Neuron (in vitro differentiated cells): ENCODE data around the gene RBM10.

Experiments used
- H2AFZ ChIP-seq: one replicate; pipeline ENCODE4 v1.6.1; 2013; ENCODE audit warnings: low read depth, mild to moderate bottlenecking, inconsistent platforms, low read length, moderate library complexity
- H3K27me3 ChIP-seq: one replicate; pipeline ENCODE4 v1.6.1; 2013; ENCODE audit warnings: low read length; ENCODE audit not compliant: insufficient read depth
- H3K36me3 ChIP-seq: one replicate; pipeline ENCODE4 v1.6.1; 2013; ENCODE audit warnings: low read length; ENCODE audit not compliant: insufficient read depth
- H3K4me1 ChIP-seq: one replicate; pipeline ENCODE4 v1.6.1; 2013; ENCODE audit warnings: low read length; ENCODE audit not compliant: insufficient read depth
- H3K4me3 ChIP-seq: 2 replicates; pipeline ENCODE4 v1.5.1; 2013; ENCODE audit warnings: mild to moderate bottlenecking, low read length, moderate library complexity
- H3K9me3 ChIP-seq: one replicate; pipeline ENCODE4 v1.6.1; 2013; ENCODE audit warnings: low read length

The RBM10 gene

DNA sequence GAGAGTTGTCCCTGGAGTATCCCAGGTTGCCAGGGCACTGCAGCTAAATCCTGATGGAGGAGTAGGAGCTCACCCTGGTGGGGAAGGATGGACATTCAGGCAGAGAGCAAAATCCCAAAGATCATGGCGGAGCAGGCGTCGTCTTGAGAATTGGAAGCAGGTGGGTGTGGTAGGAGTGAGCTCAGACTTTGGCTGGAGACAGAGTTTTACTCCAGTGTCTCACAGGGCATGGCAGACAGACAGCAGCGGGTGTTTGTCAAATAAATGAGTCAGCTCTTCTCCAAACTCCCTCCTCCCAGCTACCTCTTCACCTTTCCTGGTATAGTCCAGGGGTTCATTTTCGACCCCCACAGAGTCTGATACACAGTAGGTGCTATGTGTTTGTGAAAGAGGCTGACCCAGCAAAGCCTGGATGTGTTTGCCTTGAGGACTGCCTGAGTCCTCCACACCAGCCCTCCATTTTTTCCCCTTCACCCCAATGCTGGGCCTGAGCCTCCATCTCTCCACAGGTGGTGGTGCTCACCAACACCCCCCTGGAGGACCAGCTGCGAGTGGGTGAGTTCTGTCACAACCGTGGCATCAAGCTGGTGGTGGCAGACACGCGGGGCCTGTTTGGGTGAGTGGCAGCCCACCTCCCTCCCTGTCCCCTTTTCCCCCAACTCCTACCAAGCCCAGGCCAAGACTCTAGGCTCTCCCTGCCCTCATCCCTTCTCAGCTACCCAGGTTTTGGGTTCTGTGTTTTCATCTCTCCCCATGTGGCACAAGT, 55.5 kb downstream of the RBM10 start:
- no peak overlapping the region for H3K4me3 ChIP-seq
- peaks cover 95% of the 10 kb centered on the region for H3K36me3 ChIP-seq
- no peaks in the 10 kb centered on the region for H3K27me3 ChIP-seq
- H3K9me3 ChIP-seq: no peaks in the 10 kb centered on the region
- no peak overlapping the region for H2AFZ ChIP-seq
- peaks cover 20% of the 10 kb centered on the region for H3K4me1 ChIP-seq

GRCh38 chrX:47201345-47201944, 56.4 kb downstream of the RBM10 start:
- H3K4me1 ChIP-seq: peaks cover 11% of the 10 kb centered on the region
- no peak overlapping the region for H2AFZ ChIP-seq
- H3K9me3 ChIP-seq: no peaks in the 10 kb centered on the region
- H3K27me3 ChIP-seq: no peaks in the 10 kb centered on the region
- H3K4me3 ChIP-seq: no peak overlapping the region
- peaks cover 95% of the 10 kb centered on the region for H3K36me3 ChIP-seq

- no peaks in the 10 kb centered on the region for H3K9me3 ChIP-seq
- H3K4me3 ChIP-seq: no peak overlapping the region
- H3K27me3 ChIP-seq: no peaks in the 10 kb centered on the region
- H3K36me3 ChIP-seq: peaks cover 95% of the 10 kb centered on the region
- H3K4me1 ChIP-seq: peaks cover 4% of the 10 kb centered on the region
- H2AFZ ChIP-seq: no peak overlapping the region
Measured at GRCh38 chrX:47202316-47202715, 57.3 kb downstream of the RBM10 start.

GRCh38 chrX:47202877-47203276, 57.9 kb downstream of the RBM10 start:
- no peaks in the 10 kb centered on the region for H3K27me3 ChIP-seq
- H3K9me3 ChIP-seq: no peaks in the 10 kb centered on the region
- no peak overlapping the region for H2AFZ ChIP-seq
- H3K4me3 ChIP-seq: no peak overlapping the region
- H3K36me3 ChIP-seq: peaks cover 95% of the 10 kb centered on the region
- H3K4me1 ChIP-seq: no peaks in the 10 kb centered on the region

DNA sequence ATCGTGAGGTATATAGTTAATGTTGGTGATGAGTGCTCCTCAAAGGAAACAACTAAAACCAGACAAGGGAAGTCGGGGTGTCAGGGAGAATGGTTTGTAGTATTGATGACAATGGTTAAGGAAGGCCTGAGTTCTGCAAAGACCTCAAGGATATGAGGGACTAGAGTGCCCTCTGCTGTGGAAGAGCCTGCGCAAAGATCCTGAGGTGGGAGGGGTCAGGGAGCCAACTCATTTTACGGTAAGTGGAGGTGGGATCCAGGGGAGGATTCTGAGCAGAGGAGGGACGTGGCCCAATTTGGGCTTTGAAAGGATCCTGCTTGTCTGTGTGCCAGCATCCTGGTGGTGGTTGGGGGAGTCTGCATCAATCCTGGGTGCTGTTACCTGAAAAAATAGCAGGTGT, 59.9 kb downstream of the RBM10 start:
- H3K4me1 ChIP-seq: no peaks in the 10 kb centered on the region
- peaks cover 1% of the 10 kb centered on the region for H3K9me3 ChIP-seq
- H2AFZ ChIP-seq: no peak overlapping the region
- no peaks in the 10 kb centered on the region for H3K27me3 ChIP-seq
- peaks cover 96% of the 10 kb centered on the region for H3K36me3 ChIP-seq
- no peak overlapping the region for H3K4me3 ChIP-seq

DNA sequence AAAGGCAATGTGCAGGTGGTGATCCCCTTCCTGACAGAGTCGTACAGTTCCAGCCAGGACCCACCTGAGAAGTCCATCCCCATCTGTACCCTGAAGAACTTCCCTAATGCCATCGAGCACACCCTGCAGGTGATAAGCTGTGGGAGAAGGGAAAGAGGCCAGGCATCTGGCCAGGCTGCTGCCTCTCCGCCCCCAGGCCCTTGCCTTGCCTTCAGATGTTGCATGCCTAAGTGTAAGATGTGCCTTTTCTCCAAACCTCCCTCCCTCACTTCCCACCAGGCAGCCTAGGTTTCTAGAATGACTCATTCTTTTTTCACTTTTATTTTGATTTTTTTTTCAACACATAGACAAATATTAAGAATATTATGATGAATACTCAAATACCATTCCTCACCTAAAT, 61.3 kb downstream of the RBM10 start:
- Histone ChIP-seq H3K36me3 (peaks cover 96% of the 10 kb centered on the region), H3K4me3 (no peak overlapping the region), H2AFZ (no peak overlapping the region), H3K9me3 (peaks cover 2% of the 10 kb centered on the region), H3K27me3 (no peaks in the 10 kb centered on the region), H3K4me1 (no peaks in the 10 kb centered on the region)

GRCh38 chrX:47208108-47208507, 63.1 kb downstream of the RBM10 start:
- H3K36me3 ChIP-seq: peaks cover 96% of the 10 kb centered on the region
- no peak overlapping the region for H3K4me3 ChIP-seq
- H3K4me1 ChIP-seq: no peaks in the 10 kb centered on the region
- H2AFZ ChIP-seq: no peak overlapping the region
- no peaks in the 10 kb centered on the region for H3K27me3 ChIP-seq
- peaks cover 8% of the 10 kb centered on the region for H3K9me3 ChIP-seq

- H3K4me3 ChIP-seq: no peak overlapping the region
- H3K36me3 ChIP-seq: peaks cover 95% of the 10 kb centered on the region
- no peak overlapping the region for H2AFZ ChIP-seq
- peaks cover 8% of the 10 kb centered on the region for H3K9me3 ChIP-seq
- no peaks in the 10 kb centered on the region for H3K4me1 ChIP-seq
- no peaks in the 10 kb centered on the region for H3K27me3 ChIP-seq
Measured at GRCh38 chrX:47209508-47210238, 64.7 kb downstream of the RBM10 start.

GRCh38 chrX:47210661-47211425, 65.8 kb downstream of the RBM10 start:
- H3K9me3 ChIP-seq: peaks cover 8% of the 10 kb centered on the region
- H3K27me3 ChIP-seq: no peaks in the 10 kb centered on the region
- H3K4me3 ChIP-seq: no peak overlapping the region
- no peaks in the 10 kb centered on the region for H3K4me1 ChIP-seq
- peaks cover 96% of the 10 kb centered on the region for H3K36me3 ChIP-seq
- no peak overlapping the region for H2AFZ ChIP-seq

DNA sequence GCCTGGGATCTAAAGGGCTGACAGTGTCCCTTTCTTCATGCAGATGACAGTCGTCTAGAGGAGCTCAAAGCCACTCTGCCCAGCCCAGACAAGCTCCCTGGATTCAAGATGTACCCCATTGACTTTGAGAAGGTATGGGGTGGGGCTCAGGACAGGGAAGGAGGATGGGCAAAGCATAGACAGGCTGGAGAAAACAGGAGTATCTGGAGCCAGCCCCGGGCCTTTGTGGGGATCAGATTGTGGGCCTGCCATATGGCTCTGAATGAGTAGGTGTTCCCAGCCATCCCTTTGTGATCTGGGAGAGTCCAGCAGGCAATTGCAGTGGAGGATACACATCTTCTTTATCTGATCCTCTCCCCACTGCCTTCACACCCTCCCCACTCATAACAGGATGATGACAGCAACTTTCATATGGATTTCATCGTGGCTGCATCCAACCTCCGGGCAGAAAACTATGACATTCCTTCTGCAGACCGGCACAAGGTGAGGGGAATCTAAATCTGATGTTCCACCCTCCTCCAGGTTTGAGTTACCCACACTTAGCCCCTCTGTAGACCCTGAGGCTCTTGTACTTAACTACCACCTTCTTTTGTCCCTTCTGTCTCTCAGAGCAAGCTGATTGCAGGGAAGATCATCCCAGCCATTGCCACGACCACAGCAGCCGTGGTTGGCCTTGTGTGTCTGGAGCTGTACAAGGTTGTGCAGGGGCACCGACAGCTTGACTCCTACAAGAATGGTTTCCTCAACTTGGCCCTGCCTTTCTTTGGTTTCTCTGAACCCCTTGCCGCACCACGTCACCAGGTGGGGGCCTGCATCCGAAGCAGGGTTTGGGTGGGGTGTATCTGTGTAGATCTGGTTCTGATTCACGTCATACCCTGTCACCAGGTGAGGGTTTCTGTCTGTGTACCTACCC, 67.6 kb downstream of the RBM10 start:
- H3K9me3 ChIP-seq: peaks cover 8% of the 10 kb centered on the region
- H3K27me3 ChIP-seq: no peaks in the 10 kb centered on the region
- no peak overlapping the region for H3K4me3 ChIP-seq
- H3K36me3 ChIP-seq: peaks cover 86% of the 10 kb centered on the region
- no peak overlapping the region for H2AFZ ChIP-seq
- H3K4me1 ChIP-seq: peaks cover 12% of the 10 kb centered on the region

DNA sequence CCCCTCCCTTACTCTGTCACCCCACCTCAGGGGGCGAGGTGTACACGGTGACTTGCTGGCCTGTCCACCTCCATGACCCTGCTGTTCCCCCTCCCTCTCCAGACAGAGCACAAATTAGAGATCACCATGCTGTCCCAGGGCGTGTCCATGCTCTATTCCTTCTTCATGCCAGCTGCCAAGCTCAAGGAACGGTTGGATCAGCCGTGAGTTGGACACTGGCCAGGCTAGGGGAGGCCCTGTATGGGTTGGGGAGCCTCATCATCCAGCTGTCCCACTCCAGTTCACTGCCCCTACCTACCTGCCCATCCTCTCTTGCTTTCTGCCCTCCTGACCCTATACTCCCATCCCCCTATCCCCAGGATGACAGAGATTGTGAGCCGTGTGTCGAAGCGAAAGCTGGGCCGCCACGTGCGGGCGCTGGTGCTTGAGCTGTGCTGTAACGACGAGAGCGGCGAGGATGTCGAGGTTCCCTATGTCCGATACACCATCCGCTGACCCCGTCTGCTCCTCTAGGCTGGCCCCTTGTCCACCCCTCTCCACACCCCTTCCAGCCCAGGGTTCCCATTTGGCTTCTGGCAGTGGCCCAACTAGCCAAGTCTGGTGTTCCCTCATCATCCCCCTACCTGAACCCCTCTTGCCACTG, 69.5 kb downstream of the RBM10 start:
- H3K27me3 ChIP-seq: no peaks in the 10 kb centered on the region
- H3K9me3 ChIP-seq: peaks cover 8% of the 10 kb centered on the region
- peaks cover 17% of the 10 kb centered on the region for H3K4me1 ChIP-seq
- no peak overlapping the region for H3K4me3 ChIP-seq
- peaks cover 68% of the 10 kb centered on the region for H3K36me3 ChIP-seq
- H2AFZ ChIP-seq: no peak overlapping the region
